Adrenal gland (tissue), 5 donors: ENCODE results near the gene LOXHD1.

Experiments used
- POLR2A ChIP-seq, 2 donors: fragments of 450-650 bp; IDR thresholded peaks; one replicate each; pipeline ENCODE4 v1.6.1; 2017; ENCODE audit warnings: antibody characterized with exemption in 2 of 2, mild to moderate bottlenecking in 2 of 2, moderate library complexity in 1 of 2
- TF ChIP-seq, protein P1 (sequence below), 6 experiments: fragments of 450-650 bp in 4 of 6; fragments of 200-600 bp in 2 of 6; sonication (generic) in 1 of 6; IDR thresholded peaks; 1 replicate in 5 of 6; 2 replicates in 1 of 6; pipeline versions ENCODE4 v1.5.1 to v1.8.0; 2016 to 2021; ENCODE audit warnings: antibody characterized with exemption in 6 of 6, mild to moderate bottlenecking in 2 of 6, moderate library complexity in 1 of 6
- donor health status: DM: no; HTN: no; CAD: no.

DNA sequence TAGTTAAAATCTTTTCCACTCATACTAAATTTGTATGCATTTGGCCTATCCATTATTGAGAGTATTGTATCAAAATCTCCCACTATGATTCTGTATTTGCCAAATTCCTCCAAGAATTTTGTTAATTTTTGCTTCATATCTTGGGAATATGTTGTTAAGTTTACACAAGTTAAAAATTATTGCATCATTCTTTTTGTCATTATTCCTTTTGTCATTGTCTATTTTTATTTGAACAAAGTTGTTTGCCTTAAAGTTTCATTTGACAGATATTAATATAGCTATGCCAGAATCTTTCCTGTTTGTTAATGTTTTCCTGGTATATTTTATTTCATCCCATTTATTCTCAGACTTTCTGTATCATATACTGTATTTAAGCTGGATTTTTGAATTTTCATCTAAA, 41.3 kb downstream of the LOXHD1 start:
- TF ChIP-seq, protein P1, sequence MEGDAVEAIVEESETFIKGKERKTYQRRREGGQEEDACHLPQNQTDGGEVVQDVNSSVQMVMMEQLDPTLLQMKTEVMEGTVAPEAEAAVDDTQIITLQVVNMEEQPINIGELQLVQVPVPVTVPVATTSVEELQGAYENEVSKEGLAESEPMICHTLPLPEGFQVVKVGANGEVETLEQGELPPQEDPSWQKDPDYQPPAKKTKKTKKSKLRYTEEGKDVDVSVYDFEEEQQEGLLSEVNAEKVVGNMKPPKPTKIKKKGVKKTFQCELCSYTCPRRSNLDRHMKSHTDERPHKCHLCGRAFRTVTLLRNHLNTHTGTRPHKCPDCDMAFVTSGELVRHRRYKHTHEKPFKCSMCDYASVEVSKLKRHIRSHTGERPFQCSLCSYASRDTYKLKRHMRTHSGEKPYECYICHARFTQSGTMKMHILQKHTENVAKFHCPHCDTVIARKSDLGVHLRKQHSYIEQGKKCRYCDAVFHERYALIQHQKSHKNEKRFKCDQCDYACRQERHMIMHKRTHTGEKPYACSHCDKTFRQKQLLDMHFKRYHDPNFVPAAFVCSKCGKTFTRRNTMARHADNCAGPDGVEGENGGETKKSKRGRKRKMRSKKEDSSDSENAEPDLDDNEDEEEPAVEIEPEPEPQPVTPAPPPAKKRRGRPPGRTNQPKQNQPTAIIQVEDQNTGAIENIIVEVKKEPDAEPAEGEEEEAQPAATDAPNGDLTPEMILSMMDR (IDR thresholded peaks at IDR 0.05) = no peak
- TF ChIP-seq POLR2A (IDR thresholded peaks at IDR 0.05) = no peak
